ENCODE data around the gene CACNA1C.

- TF ChIP-seq CTCF (IDR thresholded peaks at IDR 0.05; ENCODE audit: low read depth, low read length) = no peak
- TF ChIP-seq MYC (IDR thresholded peaks at IDR 0.05; ENCODE audit: low read depth, low read length) = peak; percentile 18; the same call in 1 of the 2 replicates
- no peak for TF ChIP-seq POLR2A (IDR thresholded peaks at IDR 0.05; ENCODE audit: extremely low read depth, insufficient read length)
- peak; percentile 11; the same call in 1 of the 2 replicates for TF ChIP-seq MAX (IDR thresholded peaks at IDR 0.05; ENCODE audit: low read depth, low read length)
These were observed 205.2 kb downstream of the CACNA1C start for GRCh38 chr12:2258025-2258424.
